GM18502 (cell line): ENCODE measurements around the gene DAZ2.
"Not testable (repeated sequence)": the region's sequence is repeated elsewhere in the genome, so short reads cannot be mapped to it uniquely, and the experiment has no call there.

ENCODE experiments used
- ATAC-seq: cut with Tn5 transposase; IDR thresholded peaks from one replicate; pipeline ENCODE4 v1.9.1; 2021; ENCODE audit warnings: mild to moderate bottlenecking; ENCODE audit not compliant: unreplicated experiment, poor library complexity

Gene DAZ2, protein sequence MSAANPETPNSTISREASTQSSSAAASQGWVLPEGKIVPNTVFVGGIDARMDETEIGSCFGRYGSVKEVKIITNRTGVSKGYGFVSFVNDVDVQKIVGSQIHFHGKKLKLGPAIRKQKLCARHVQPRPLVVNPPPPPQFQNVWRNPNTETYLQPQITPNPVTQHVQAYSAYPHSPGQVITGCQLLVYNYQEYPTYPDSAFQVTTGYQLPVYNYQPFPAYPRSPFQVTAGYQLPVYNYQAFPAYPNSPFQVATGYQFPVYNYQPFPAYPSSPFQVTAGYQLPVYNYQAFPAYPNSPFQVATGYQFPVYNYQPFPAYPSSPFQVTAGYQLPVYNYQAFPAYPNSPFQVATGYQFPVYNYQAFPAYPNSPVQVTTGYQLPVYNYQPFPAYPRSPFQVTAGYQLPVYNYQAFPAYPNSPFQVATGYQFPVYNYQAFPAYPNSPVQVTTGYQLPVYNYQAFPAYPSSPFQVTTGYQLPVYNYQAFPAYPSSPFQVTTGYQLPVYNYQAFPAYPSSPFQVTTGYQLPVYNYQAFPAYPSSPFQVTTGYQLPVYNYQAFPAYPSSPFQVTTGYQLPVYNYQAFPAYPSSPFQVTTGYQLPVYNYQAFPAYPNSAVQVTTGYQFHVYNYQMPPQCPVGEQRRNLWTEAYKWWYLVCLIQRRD

DNA sequence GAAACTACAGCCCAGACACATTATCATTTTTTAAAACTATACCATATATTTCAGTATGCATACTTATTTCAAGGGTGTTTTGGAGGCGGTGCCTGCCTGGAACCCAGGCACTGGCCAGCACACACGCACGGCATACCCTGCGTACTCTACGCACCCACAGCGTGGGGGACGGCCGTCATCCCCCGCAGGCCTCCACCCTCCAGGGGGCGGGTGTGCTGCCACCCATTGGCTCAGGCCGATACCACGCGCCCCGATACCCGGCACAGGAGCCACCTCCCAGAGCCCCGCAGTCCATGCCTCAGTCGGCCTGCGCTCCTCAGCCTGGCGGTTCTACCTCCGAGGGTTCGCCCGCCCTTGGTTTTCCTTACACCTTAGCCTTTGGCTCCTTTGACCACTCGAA, at the start of gene DAZ2:
DAZ2 (plus strand) TSS at position 301 of the 400 bp plus-strand sequence. CDS start 208 bp downstream, outside the sequence.
- ATAC-seq = not testable (repeated sequence)

DNA sequence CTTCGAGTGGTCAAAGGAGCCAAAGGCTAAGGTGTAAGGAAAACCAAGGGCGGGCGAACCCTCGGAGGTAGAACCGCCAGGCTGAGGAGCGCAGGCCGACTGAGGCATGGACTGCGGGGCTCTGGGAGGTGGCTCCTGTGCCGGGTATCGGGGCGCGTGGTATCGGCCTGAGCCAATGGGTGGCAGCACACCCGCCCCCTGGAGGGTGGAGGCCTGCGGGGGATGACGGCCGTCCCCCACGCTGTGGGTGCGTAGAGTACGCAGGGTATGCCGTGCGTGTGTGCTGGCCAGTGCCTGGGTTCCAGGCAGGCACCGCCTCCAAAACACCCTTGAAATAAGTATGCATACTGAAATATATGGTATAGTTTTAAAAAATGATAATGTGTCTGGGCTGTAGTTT, 20.4 kb upstream of the DAZ2 start, which contains the start of gene DAZ1:
DAZ1 (minus strand) TSS at position 101 of the 400 bp plus-strand sequence. CDS start 208 bp downstream, outside the sequence.
- not testable (repeated sequence) for ATAC-seq

DNA sequence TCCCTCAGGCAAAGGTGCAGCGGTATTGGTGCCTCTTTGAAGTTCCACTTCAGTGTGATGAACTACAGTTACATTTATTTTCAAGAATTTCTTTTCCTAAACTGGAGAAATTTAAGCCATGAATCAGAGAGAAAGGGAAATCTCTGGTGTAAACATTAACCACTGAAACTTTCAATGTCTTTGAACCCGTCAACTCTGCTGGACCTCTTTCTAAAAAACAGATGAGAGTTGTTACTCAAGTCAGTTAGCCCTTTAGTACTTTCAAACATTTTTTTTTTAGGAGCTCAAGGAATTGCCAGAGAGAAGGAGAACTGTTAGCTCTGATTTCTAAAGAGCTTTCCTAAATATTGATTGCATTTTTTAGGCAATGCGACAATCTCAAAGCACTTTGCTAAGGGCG, 11.9 kb upstream of the DAZ2 start:
- not testable (repeated sequence) for ATAC-seq

DNA sequence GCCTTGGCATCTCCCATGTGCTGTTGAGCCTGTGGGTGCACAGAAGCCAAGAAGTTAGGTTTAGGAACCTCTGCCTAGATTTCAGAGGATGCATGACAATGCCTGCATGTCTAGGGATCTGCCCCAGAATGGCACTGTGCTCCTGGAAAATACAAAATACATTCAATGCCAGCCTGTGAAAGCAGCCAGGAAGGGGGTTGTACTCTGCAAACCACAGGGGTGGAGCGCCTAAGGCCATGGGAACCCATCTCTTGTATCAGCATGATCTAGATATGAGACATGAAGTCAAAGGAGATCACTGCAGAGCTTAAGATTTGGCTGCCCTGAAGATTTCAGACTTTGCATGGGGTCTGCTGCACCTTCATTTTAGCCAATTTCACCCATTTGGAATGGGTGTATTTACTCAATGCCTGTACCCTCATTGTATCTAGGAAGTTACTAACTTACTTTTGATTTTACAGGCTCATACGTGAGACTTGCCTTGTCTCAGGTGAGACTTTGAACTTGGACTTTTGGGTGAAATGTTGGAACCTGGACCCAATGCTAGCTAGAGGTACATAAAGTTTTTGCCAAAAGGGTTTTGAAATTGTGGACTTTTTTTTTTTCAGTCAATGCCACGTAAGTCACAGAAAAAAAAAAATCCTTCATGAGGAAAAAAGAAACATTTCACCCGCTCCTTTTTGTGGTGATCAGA, 9.4 kb upstream of the DAZ2 start:
- ATAC-seq = not testable (repeated sequence)

DNA sequence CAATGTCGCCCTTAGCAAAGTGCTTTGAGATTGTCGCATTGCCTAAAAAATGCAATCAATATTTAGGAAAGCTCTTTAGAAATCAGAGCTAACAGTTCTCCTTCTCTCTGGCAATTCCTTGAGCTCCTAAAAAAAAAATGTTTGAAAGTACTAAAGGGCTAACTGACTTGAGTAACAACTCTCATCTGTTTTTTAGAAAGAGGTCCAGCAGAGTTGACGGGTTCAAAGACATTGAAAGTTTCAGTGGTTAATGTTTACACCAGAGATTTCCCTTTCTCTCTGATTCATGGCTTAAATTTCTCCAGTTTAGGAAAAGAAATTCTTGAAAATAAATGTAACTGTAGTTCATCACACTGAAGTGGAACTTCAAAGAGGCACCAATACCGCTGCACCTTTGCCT, 8.7 kb upstream of the DAZ2 start:
- ATAC-seq = not testable (repeated sequence)
